Pancreas (tissue), 10 donors: ENCODE measurements around the gene C19orf81. TPM values are rescaled to one million over a fixed set of nuclear protein-coding genes. Genes with fewer than 3 reads are reported as not detected.

Experiments used
- ATAC-seq, 4 donors: fragments of 200-7000 bp; cut with Tn5 transposase; one replicate each; pipeline versions ENCODE4 v1.8.0 to v1.9.1; 2020; ENCODE audit warnings: mild to moderate bottlenecking in 4 of 4, moderate library complexity in 4 of 4
- DNase-seq, 6 donors: peaks; one replicate each; pipeline ENCODE4 v3.0.0-alpha.2; 2020
- FAIRE-seq: peaks from 2 replicates; lab custom pipeline; 2012; peaks lifted over from hg19 to GRCh38; lab: Jason Lieb, UNC
- H3K27ac ChIP-seq, 4 donors: fragments of 200-600 bp; sonication (generic); 1 replicate in 3 of 4; 2 replicates in 1 of 4; pipeline versions ENCODE4 v1.5.0 to v1.8.0; 2020
- H3K27me3 ChIP-seq, 4 donors: fragments of 200-600 bp; one replicate each; pipeline ENCODE4 v1.8.0; 2021
- H3K36me3 ChIP-seq, 3 donors: fragments of 200-600 bp; sonication (generic) in 1 of 3; one replicate each; pipeline versions ENCODE4 v1.5.0 to v1.8.0; 2020 to 2021
- H3K4me1 ChIP-seq, 3 donors: fragments of 200-600 bp; one replicate each; pipeline ENCODE4 v1.8.0; 2021
- H3K4me3 ChIP-seq, 4 donors: fragments of 200-600 bp; sonication (generic) in 2 of 4; one replicate each; pipeline versions ENCODE4 v1.5.0 to v1.8.0; 2020 to 2021
- H3K9me3 ChIP-seq, 4 donors: fragments of 200-600 bp; one replicate each; pipeline ENCODE4 v1.8.0; 2021
- WGBS, 2 donors: extraction: QIAGEN DNeasy Blood & Tissue Kit; methylation state at CpG; one replicate each; pipeline ENCODE4 v1.1.7; 2013; 5-methylcytosine and 5-hydroxymethylcytosine counted together
- intact Hi-C, 3 donors: fragments of 100-400 bp; cut with DNase I; formaldehyde crosslinking; loops; one replicate each; pipeline versions ENCODE4 v1.11.1 to v1.14.2; 2022
- polyA plus RNA-seq, 2 donors: library from polyadenylated mRNA; stranded (reverse); fragments of 200-250 nt; gene quantifications; one replicate each; pipeline ENCODE4 v1.2.3, GENCODE V29; 2013
- total RNA-seq, 6 donors: library from RNA; stranded (reverse); fragmentation: NEBNext Ultra II Directional in 4 of 6; extraction: Animal tissue kit (Norgen Biotek cat#: 25700) in 4 of 6; gene quantifications; one replicate each; pipeline versions ENCODE4 v1.2.1 to v1.2.4, GENCODE V29; 2021 to 2023
- TF ChIP-seq, protein P1 (sequence below), 4 donors: fragments of 200-600 bp; sonication (generic) in 3 of 4; IDR thresholded peaks; one replicate each; pipeline versions ENCODE4 v1.5.0 to v1.8.0; 2021; ENCODE audit warnings: antibody characterized with exemption in 4 of 4
- donor health status: healthy with polysubstance abuse.
- donor health status: DM: no; HTN: no; CAD: no; lungs with moderate emphysema.
- donor health status: DM: no; HTN: no; CAD: no.
- donor health status: control.
- donor health status: control.
- donor health status: Bipolar disorder and iron deficiency.
- donor health status: DM: yes; HTN: yes; CAD: no.
- donor health status: DM: no; HTN: no; CAD: no.
- donor health status: DM: no; HTN: no; CAD: no.
- donor health status: DM: yes; HTN: yes; CAD: no.

The C19orf81 gene
- total and polyA plus RNA-seq, 8 donors, result 0.40 to 1.2 (median 0.91) TPM; not detected in 3

DNA sequence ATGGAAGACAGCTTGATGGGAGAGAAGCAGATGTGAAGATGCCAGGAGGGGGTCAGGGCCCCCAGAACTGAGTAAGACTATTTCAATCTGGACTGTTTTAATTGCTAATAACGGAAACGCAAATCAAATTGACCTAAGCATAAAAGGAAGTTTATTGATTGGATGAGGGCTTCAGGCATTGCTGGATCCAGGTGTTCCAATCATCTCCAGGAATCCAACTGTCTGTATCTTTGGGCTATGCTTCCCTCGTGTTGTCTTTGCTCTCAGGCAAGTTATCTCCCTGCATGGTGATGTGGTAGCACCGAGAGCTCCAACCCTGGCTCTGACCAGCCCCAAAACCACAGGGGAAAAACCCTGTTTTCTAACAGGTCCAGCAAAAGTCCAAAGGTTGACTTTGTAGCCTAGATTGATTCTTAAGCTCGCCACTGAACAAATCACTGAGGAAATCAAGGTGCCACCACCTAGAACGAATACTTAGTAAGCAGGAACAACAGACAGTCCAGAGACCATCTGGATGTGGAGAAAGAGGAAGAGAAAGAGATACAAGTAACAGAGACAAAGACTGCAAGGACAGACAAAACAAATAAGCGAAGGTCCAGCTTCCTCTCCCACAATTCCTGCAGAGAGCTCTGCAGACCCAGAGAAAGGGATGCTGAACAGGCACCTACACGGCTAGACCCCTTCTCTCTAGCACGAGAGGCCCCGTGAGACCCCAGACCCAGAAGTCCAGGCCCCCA lies 1.2 kb upstream of the C19orf81 start:
- H3K9me3 ChIP-seq, result no peaks in the 10 kb centered on the region
- peaks cover 0 to 8% (median 0%) of the 10 kb centered on the region in 4 donors for H3K27me3 ChIP-seq
- TF ChIP-seq, protein P1, sequence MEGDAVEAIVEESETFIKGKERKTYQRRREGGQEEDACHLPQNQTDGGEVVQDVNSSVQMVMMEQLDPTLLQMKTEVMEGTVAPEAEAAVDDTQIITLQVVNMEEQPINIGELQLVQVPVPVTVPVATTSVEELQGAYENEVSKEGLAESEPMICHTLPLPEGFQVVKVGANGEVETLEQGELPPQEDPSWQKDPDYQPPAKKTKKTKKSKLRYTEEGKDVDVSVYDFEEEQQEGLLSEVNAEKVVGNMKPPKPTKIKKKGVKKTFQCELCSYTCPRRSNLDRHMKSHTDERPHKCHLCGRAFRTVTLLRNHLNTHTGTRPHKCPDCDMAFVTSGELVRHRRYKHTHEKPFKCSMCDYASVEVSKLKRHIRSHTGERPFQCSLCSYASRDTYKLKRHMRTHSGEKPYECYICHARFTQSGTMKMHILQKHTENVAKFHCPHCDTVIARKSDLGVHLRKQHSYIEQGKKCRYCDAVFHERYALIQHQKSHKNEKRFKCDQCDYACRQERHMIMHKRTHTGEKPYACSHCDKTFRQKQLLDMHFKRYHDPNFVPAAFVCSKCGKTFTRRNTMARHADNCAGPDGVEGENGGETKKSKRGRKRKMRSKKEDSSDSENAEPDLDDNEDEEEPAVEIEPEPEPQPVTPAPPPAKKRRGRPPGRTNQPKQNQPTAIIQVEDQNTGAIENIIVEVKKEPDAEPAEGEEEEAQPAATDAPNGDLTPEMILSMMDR (IDR thresholded peaks at IDR 0.05), result no peak
- H3K4me3 ChIP-seq, result no peak overlapping the region
- whole genome bisulfite sequencing, 2 donors, result 39 to 53% methylated on average over 10 of the region's 10 CpGs
- DNase-seq (no peak), ATAC-seq (no peak), FAIRE-seq (no peak)
- no peak overlapping the region for H3K27ac ChIP-seq
- H3K36me3 ChIP-seq, result no peaks in the 10 kb centered on the region
- intact Hi-C loops, result no loop called here
- H3K4me1 ChIP-seq, result no peaks in the 10 kb centered on the region

DNA sequence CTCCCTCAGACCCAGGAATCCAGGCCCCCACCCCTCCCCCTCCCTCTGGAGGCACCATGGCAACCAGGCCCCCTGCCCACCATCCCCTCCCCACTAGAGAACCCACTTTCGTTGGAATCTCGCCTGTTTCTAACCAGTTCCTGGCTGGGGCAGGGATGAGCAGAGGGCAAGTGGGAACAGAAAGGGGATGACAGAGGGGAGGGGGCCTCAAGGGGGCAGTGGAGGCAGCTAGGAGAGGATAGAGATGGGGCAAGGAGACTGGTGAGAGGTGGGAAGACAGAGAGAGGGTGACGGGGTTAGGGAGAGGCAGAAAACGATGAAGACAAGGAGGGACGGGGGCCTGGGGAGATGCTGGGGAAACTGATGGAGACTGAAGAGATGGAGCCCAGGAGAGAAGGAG lies 586 bp upstream of the C19orf81 start:
- no peaks in the 10 kb centered on the region for H3K4me1 ChIP-seq
- peaks cover 0 to 8% (median 0%) of the 10 kb centered on the region in 4 donors for H3K27me3 ChIP-seq
- intact Hi-C loops, result no loop called here
- DNase-seq, result no peak
- no peak for FAIRE-seq
- TF ChIP-seq, protein P1 (IDR thresholded peaks at IDR 0.05), result no peak
- 26 to 37% methylated on average over 5 of the region's 5 CpGs for WGBS, 2 donors
- H3K36me3 ChIP-seq, result no peaks in the 10 kb centered on the region
- no peak overlapping the region for H3K27ac ChIP-seq
- H3K9me3 ChIP-seq, result no peaks in the 10 kb centered on the region
- no peak overlapping the region for H3K4me3 ChIP-seq
- ATAC-seq, result no peak

DNA sequence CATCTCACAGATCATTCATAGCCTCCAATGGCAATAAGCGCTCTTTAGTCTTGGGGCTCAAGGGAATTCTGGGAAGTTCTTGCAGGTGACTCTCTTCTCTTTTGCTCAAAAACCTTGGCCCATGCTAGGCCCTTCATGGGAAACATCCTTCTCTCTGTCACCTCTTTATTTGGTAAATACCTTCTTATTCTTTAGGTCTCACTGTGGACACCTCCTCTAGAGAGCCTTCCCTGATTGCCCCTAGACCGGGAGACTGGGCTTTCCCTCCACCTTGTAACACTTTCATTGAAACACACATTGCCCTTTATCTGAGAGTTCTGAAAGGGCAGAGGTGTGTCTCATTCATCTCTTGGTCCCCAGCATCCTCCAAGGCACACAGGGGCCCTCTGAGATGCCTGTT lies 1.9 kb downstream of the C19orf81 start:
- H3K27me3 ChIP-seq, result peaks cover 0 to 8% (median 0%) of the 10 kb centered on the region in 4 donors
- WGBS, 2 donors, result 69 to 76% methylated on average over 2 of the region's 2 CpGs
- FAIRE-seq, result no peak

DNA sequence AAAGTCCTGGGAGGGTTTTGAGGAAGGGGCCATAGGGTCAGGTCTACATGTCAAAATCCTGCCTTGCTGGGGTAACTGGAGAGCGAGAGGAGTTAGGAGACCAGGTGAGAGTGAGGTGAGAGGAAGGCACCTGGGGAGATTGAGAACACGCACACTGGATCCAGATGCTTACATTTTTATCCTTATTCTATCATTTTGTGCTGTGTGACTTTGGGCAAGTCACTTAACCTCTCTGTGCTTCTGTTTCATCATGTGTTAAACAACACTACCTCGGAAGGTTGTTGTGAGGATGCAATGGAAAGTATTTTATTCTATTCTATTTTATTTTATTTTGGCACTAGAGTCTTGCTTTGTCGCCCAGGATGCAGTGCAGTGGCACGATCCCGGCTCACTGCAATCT lies 3.5 kb downstream of the C19orf81 start:
- intact Hi-C loops, result no loop called here
- Histone ChIP-seq H3K4me1 (no peaks in the 10 kb centered on the region), H3K27me3 (peaks cover 0 to 8% (median 0%) of the 10 kb centered on the region in 4 donors), H3K9me3 (no peaks in the 10 kb centered on the region), H3K27ac (no peak overlapping the region), H3K4me3 (no peak overlapping the region), H3K36me3 (no peaks in the 10 kb centered on the region)
- no peak for FAIRE-seq
- ATAC-seq, result no peak
- TF ChIP-seq, protein P1 (IDR thresholded peaks at IDR 0.05), result no peak
- DNase-seq, result no peak
- WGBS, 2 donors, result 76 to 83% methylated on average over 6 of the region's 6 CpGs

More for the DNA sequence above, 1.9 kb downstream of the C19orf81 start:
- H3K27ac ChIP-seq, result no peak overlapping the region
- no peak overlapping the region for H3K4me3 ChIP-seq
- no peaks in the 10 kb centered on the region for H3K4me1 ChIP-seq
- TF ChIP-seq, protein P1 (IDR thresholded peaks at IDR 0.05), result no peak
- H3K9me3 ChIP-seq, result no peaks in the 10 kb centered on the region
- no peaks in the 10 kb centered on the region for H3K36me3 ChIP-seq
- DNase-seq (no peak), ATAC-seq (no peak)
- intact Hi-C loops, result no loop called here

DNA sequence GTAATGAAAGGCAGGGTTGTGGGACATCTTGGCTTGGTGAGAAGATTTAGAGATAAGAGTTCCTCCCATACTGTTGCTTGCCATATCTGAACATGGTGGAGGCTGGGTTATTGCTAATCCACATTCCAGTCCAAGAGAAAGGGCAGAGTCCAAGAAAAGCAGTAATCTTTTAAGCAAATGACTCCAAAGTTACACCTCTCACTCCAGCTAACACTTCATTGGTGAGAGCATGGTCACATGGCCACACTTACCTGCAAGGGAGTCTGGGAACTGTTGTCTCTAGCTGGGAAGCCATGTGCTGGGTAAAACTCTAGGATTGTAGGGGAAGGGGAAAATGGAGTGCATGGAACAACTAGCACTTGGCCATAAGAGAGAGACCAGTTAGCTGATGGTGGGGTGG lies 5.6 kb downstream of the C19orf81 start:
- intact Hi-C loops, result no loop called here
- Histone ChIP-seq H3K27me3 (peaks cover 0 to 8% (median 1%) of the 10 kb centered on the region in 4 donors), H3K9me3 (no peaks in the 10 kb centered on the region), H3K36me3 (no peaks in the 10 kb centered on the region), H3K4me1 (peaks cover 0 to 6% (median 0%) of the 10 kb centered on the region in 3 donors), H3K4me3 (no peak overlapping the region), H3K27ac (no peak overlapping the region)
- no peak for FAIRE-seq
- ATAC-seq, result no peak
- TF ChIP-seq, protein P1 (IDR thresholded peaks at IDR 0.05), result no peak
- no peak for DNase-seq
